Cerebellar cortex (tissue), 1 donor: ENCODE results near the gene RALGDS.
"Not testable (repeated sequence)": the region's sequence is repeated elsewhere in the genome, so short reads cannot be mapped to it uniquely, and the experiment has no call there.

Source experiments
- DNase-seq: peaks from one replicate; pipeline ENCODE4 v3.0.0-alpha.2; 2015; ENCODE audit warnings: low spot score

RALGDS gene

DNA sequence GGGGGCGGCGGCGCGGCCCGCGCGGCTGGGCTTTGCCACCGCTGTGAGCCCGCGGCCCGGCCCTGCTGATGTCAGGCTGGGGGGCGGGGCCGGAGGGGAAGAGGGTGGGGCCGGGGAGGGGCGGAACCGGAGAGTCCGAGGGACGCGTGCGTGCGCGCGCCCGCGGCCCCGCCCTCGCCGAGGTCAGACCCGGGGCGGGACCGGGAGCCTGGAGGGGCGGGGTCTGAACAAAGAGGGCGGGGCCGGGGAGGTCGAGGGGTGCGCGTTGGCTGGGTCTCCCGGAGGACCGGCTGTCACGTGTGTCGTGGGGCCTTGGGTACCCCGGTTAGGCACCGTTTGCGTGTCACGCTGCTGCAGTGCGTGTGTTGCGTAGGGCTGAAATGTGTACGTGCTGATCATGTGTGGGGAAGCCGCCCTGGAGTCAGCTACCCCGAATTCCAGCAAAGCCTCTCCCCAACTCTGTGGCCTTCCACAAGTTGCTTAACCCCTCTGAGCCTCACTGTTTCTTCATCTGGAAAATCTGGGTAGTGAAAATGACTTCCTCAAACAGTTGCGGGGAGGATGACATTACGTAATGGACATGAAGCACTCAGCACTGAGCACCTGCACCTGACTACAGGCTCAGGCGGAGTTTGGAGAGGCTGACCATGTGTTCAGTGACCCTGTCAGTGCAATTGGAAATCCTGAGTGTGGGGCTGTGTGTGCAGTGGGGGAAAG, at the start of gene RALGDS:
TSS of gene RALGDS (minus strand) at position 43 of the 717 bp plus-strand sequence. CDS start 86 bp downstream, outside the sequence.
- DNase-seq, result peak; percentile 87

DNA sequence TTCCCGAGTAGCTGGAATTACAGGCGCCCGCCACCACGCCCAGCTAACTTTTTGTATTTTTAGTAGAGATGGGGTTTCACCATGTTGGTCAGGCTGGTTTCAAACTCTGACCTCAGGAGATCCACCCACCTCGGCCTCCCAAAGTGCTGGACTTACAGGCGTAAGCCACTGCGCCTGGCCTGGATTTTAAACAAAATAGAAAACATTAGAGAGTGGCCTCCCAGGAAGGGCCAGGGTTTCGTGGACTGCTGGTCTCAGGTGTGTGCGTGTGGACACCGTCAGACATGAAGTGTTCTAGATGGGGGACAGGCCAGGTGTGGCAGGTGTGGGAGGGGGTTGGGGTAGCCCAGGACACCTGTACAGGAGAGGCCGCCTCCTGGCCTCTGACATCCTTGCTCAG, 49.7 kb upstream of the RALGDS start:
- DNase-seq, result no peak

DNA sequence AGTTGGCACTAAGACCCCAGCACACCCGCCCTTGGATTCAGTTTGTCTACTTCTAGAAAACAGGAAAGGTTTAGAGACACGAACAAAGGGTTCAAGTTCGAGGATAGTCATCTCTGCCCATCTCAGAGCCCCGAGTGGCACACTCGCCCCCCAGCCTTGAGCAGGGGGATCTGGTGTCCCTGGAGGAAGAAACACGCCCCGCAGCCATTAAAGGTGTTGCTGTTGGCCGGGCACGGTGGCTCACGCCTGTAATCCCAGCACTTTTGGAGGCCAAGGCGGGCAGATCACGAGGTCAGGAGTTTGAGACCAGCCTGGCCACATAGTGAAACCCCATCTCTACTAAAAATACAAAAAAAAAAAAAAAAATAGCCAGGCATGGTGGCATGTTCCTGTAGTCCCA, 48.6 kb upstream of the RALGDS start:
- DNase-seq, result not testable (repeated sequence)

DNA sequence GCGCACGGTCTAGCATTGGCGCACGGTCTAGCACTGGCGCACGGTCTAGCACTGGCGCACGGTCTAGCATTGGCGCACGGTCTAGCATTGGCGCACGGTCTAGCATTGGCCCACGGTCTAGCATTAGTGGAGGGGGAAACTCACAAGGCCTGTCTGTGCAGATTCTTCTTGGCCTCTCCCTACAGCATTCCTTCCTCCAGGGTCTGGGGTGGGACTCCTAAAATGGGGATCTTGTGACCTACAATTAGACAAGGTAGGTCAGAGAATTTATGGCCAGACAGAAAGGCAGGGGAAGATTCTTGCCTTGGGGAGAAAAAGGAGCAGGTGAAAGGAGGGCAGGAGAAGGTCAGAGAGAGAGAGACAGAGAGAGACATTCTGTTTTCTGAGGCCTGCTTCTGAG, 48.1 kb upstream of the RALGDS start:
- no peak for DNase-seq

DNA sequence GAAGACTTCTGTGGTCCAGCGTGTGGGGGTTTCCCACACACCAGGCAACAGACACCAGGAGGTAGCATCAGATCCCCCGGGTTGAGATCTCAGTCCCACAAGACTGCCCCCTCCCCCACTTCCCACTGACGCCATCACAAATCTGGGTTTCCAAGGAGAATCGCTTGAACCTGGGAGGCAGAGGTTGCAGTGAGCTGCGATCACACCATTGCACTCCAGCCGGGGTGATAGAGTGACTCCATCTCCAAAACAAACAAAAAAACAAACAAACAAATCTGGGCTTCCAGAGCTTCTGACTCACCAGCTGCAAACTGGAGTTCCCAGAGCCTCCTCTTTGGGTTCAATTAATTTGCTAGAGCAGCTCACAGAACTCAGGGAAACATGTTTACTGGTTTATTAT, 47.4 kb upstream of the RALGDS start:
- DNase-seq, result no peak

DNA sequence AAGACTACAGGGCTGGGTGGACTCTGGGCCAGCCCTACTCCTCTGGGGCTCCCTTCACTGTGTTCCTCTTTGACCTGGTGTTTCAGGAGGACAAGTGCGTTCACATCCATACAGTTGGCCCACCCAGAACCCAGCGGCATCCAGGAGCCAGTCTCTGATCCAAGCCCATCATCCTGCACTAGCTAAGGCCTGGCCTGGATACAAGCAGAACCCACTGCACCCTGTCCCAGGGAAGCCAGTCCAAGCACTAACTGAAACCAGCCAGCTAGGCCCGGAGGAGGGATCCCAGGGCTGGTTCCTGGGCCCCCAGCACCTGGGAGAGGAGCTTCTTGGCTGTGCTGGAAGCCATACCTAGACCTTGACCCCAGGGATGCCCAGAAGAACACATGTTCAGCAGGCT, 46.7 kb upstream of the RALGDS start:
- no peak for DNase-seq

DNA sequence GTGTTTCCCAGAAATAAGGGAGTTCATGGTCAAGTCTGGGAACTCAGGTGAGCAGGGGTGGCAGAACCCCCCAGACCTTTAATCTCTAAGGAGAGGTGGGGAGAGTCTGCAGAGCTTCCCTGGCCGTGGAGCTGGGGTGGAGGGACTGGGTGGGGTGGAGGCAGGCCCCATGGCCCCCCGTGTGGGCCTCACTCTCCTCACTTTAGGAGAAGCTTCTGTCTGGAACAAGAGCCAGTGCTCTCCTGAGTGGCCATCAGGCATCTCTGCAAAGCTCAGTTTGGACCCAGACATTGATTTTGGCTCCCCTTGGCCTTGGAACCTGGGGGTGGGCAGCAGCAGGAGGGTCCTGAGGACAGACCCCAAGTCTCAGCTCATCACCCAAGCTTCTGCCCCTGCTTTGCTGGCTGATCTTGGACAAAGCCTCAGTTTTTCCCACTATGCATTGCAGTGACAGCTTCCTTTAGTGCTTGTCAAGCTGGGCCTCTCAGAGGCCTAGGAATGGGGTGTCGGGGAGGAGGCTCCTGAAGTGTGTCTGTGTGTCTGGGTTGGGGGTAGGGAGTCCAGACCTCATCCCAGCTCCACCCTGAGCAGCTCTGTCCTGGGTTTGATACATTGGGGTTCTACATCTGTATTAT, 46.2 kb upstream of the RALGDS start:
- no peak for DNase-seq

DNA sequence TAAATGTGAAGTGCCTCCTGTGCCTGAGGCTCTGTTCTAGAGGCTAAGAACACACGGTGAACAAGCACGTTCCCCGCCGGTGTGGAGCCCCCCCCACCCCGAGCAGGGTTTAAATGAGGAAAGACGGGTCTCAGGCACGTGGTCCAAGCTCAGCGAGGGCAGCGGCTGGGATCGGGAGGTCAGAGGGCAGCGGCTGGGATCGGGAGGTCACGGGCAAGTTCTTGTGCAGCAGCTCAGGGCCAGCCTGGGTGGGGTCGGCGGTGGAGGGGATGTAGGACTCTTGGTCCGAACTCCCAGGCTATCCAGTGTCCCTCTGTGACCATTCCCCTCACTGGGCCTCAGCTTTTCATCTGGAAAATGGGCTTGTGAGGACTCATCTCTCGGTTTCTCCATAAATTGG, 45.4 kb upstream of the RALGDS start:
- DNase-seq, result no peak

DNA sequence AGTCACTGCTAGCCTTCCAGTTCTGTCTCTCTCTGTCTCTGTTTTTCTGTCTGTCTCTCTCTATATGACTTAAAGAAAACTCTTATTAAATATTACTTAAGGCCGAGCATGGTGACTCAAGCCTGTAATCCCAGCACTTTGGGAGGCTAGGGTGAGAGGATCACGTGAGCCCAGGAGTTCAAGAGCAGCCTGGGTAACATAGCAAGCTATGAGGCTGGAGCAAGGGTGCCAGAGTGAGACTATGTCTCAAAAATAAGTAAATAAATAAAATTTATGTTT, 44.4 kb upstream of the RALGDS start:
- DNase-seq, result no peak

DNA sequence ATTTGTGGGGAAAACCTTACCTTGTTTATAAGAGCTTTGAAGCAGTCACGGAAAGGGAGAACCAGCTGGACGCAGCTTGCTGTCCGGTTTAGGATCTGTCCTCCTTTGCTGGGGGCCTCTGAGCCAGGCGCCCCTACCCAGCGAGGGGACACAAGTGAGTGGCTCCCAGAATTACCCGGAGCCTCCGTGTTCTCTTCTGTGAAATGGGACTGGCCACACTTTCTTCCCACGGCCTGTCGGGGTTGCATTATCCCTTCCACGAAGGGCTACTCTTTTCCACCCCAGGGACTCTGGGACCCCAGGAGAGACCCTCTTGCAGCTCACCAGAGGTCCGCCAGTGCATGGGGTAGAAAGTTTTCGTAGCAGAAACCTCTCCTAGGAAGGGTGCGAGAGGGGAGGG, 43.2 kb upstream of the RALGDS start:
- DNase-seq, result no peak

DNA sequence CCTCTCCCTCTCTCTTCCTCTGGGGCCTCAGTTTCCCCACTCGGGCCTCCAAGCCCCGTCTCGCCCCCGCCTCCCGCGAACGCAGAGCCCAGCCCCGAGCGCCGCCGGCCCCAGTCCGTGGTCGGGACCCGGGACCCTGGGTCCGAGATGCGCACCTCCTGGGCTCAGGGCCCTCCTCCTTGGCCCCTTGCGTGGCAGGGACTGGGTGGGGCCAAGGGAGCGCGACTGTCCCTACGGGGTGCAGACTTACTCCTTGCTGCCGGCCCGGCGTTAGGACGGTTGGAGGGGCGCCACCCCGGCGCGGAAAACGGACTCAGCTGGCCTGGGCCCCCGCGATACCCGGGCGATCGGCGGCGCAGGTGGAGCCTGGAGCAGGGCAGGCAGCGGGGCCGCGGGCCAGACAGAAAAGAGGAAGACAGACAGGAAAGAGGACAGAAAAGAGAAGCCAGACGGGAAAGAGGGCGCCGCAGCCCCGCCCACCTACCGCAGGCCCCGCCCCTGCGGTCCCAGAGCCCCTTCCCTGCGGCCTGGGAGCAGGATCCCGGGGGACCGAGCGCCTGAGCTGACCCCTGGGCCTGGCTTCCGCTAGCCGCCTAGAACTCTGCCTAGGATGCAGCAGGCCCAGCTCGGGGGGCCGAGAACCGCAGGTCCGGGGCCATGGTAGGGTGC, 42.6 kb upstream of the RALGDS start, which contains the start of gene GBGT1:
TSS of gene GBGT1 (minus strand) at position 411 of the 669 bp plus-strand sequence. CDS start 1,502 bp downstream, outside the sequence.
- peak; percentile 53 for DNase-seq

DNA sequence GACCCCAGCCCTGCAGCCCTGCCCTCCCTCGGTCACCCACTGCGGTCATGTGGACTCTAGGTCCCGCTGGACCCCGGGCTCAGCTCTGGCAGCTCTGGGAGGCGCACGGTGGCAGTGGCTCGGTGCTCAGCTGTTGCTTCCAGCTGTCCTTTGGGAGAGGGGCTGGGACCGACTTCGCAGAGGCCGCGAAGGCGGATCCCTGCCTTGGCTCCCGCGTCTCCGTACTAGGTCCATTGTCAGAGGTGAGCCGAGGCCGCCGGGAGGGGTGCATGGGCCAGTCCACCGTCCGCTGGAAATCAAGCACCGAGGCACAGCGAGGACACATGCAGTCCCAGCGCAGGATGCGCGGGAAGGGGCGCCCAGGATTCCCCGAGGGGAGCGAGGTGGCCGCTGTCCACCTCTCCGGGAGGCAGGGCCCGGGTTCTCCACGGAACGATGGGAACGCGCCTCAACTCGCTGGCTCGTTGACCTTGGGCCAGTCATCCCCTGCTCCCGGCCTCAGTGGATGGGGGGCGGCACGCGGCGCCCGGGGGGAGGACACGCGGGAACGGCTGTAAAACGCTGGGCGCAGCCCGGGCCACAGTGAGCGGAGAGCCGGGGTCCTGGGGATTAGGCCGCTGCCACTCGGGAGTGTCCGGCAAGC, 41.9 kb upstream of the RALGDS start:
- DNase-seq, result no peak

DNA sequence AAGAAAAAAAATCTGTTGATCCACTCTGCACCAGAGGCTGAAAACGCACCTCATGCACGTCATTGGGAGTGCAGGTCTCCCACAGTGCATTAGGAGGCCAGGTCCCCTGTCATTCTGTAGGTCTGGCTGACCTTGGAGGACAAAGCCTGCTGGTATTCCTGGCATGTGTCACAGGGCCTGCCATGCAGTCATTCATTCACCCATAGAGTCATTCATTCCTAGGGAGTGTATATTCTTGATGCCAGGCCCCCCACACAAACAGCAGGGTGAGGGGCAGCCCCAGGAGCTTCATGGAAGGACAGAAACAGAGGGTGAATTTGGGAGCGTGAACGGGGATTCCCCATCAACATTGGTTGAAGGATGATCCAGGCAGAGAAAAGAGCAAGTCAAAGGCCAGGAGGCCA, 40.5 kb upstream of the RALGDS start:
- DNase-seq, result no peak

DNA sequence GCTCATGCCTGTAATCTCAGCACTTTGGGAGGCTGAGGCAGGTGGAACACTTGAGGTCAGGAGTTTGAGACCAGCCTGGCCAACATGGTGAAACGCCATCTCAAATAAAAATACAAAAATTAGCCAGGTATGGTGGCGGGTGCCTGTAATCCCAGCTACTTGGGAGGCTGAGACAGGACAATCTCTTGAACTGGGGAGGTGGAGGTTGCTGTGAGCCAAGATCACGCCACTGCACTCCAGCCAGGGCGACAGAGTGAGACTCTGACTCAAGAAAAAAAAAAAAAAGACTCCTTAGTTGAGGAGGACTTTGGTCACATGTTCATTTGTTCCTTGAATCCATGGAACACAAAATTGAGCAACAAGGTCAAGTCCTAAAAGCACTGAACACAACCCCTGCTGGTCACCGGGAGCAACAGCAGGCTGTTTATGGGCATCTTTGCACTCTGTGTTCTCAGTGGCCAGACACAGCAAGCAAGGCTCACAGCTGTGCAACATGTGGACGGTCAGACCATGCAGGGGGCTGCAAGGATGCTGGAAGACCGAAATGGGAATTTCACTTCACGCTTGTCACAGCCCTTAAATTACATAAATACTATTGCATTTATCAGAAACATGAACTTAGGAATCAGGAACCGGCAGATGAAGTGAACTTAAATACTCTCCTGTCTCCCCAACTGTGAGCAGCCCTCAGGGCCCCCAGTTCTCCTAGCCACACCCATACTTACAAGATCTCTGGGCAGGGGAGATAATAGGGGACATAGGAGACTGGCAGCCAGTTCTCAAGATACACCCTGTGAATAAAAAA, 39.9 kb upstream of the RALGDS start:
- peak; percentile 67 for DNase-seq

DNA sequence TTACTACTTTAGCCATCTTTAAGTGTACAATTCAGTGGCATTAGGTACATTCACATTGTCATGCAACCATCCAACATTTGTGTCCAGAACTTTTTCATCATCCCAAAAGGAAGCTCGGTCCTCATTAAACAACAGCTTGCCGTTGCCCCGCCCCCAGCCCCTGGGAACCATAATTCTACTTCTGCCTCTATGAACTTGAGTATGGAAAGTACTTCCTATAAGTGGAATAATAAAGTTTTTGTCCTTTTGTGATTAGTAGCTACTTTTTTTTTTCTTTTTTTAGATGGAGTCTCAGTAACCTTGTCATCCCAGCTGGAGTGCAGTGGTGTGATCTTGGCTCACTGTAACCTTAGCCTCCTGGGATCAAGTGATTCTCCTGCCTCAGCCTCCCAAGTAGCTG, 37.7 kb upstream of the RALGDS start:
- no peak for DNase-seq

DNA sequence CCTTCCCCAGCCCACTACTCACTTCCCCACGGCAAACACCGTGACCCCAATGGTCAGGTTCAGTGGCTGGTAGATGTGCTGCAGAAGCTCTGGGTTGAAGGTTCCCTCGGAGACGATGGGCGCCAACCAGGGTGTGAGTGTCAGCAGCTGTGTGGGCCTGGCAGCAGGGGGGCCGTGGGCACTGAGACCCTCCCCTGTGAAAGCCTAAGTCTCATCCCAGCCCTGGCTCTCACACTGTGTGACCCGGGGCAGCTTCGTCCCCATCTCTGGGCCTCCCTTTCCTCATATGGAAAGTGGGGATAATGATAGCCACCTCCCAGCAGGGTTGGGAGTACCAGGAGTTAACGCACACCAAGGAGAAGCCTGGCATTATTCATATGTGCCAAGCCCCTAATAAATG, 34.1 kb upstream of the RALGDS start:
- no peak for DNase-seq

DNA sequence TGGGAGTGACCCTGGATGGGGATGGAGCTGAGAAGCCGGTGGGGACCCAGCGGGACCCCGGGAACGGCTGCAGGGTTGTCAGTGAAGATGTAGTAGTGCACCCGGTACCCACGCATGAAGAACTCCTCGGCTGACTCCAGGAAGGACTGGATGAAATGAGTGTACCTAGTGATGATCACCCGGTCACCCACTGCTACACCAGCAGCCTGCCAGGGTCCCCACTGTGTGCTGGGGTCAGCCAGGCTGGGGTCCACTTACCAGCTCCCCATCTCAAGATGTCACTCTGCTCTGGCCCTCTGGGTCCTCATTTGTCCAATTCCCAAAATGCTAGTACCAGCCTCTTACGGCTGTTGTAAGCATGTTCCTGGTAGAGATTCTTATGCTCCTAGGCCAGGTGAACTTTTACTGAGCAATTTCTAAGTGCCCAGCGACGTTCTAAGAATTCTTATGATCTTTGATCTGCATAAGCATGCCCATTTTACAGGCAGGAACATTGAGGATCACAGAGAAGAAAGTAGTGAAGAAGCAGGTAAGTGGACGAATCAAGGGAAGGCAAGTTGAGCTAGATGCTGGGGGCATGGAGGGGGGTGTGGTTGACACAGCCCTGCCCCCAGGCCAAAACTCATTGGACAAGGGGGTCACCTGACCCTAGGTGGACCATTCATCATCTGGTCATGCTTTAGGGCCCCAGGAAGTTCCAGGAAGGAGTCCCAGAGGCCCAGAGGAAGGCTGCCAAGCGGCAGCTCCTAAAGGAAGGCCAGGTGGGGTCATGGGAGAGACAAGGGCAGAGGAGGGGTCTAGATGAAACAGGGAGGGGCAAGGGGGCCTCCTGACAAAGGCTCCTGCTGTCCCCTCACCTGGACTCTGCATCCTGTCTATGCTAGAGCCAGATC, 33.3 kb upstream of the RALGDS start:
- no peak for DNase-seq

DNA sequence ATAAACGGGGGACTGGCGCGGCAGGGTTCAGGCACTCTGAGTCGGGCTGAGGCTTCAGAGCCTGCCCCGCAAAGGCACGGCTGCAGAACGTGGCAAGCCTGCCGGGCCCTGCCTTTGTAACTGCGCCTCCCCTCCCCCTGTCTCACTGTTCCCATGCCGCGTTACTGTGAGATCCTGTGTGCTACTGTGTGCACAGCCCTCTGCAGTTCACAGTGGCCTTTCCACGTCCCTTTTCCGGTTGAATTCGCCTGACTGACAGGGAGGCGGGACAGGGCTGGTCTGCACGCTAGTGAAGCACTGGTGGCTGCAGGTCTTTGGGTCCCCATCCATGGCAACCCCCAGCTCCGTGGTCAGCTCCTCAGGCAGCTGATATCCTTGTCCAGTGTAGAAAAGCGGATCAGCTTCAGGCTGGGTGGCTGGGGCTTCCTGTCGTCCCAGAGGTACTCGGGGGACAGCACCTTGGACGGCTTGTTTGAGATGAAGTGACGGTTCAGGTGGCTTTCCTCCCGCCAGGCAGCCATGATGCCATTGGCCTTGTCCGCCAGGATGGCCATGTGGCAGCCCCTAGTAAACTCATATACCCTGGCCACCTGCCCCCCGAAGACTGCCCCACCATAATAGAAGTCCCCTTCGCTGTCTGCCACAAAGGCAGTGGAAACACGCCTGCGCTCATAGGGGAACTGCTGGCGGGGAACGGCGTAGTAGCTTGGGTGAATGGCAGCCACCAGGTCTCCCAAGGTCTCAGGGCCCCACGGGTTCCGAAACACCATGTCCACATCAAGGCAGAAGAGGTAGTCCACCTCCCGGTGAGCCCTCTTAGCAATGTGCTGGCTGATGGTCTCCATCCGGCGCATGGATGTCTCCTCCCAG, 32.4 kb upstream of the RALGDS start:
- no peak for DNase-seq

DNA sequence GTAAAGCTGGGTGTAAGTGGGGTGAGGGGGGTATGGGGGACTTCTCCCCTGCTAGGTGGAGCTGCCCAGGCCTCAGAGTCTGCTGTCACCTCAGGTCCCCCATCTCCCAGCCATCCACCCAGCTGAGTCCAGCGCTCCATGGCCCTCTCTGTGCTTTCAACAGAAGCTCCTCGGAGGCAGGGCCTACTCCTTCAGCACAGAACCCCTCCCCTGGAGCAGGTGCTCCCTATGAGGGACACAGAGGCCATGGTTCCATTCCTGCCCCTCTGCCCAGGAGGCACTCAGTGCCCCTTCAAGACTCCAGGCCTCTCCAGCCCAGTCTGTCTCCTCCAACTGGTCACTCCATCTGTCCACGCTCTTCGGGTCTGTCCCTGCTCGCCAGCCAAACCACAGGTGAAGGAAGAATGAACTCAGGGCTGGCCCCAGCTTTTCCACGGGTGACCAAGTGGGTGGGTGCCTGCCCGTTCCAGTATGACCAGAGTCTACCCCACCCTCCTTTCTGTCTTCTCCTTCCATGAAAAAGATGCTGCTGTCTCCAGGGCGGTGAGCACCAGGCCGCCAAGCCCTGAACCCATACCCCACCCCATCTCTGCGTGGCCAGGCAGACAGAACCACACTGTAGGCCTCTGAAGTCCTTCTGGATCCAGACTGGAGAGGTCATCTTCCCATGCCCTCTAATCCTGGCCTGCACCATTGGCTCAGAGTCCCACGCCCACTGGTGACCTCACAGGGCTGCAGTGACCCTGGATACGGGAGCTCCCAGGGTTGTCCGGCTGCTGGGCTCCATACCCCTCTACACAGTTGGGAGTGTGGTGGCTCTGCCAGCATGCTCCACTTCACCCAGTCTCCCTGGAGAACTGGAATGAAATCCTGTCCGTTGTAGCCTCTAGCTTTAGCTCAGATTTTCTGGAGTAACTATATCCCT, 30.8 kb upstream of the RALGDS start:
- no peak for DNase-seq
